Measurements from ENCODE around the gene JTB.

JTB gene

GRCh38 chr1:153933955-153934354 lies 43.5 kb downstream of the JTB start:
- no peak for ATAC-seq
- Mint-ChIP-seq H3K4me1 (peaks cover 6% of the 10 kb centered on the region), H3K36me3 (peaks cover 70% of the 10 kb centered on the region), H3K4me3 (no peak overlapping the region), H3K27me3 (no peaks in the 10 kb centered on the region), H3K27ac (peak overlapping the region; percentile 74), H3K9me3 (no peaks in the 10 kb centered on the region)

- Mint-ChIP-seq H3K27me3 (no peaks in the 10 kb centered on the region), H3K27ac (no peak overlapping the region), H3K4me3 (no peak overlapping the region), H3K9me3 (no peaks in the 10 kb centered on the region), H3K36me3 (peaks cover 69% of the 10 kb centered on the region), H3K4me1 (peaks cover 9% of the 10 kb centered on the region)
- ATAC-seq, result no peak
These were observed 44.0 kb downstream of the JTB start for GRCh38 chr1:153933430-153933829.

- peaks cover 63% of the 10 kb centered on the region for H3K36me3 Mint-ChIP-seq
- H3K4me1 Mint-ChIP-seq, result peaks cover 14% of the 10 kb centered on the region
- no peaks in the 10 kb centered on the region for H3K27me3 Mint-ChIP-seq
- no peak overlapping the region for H3K4me3 Mint-ChIP-seq
- no peaks in the 10 kb centered on the region for H3K9me3 Mint-ChIP-seq
- no peak overlapping the region for H3K27ac Mint-ChIP-seq
- no peak for ATAC-seq
These were observed 45.0 kb downstream of the JTB start for GRCh38 chr1:153932156-153933131.

- H3K27me3 Mint-ChIP-seq, result no peaks in the 10 kb centered on the region
- peaks cover 14% of the 10 kb centered on the region for H3K4me1 Mint-ChIP-seq
- H3K9me3 Mint-ChIP-seq, result no peaks in the 10 kb centered on the region
- no peak overlapping the region for H3K27ac Mint-ChIP-seq
- no peak overlapping the region for H3K4me3 Mint-ChIP-seq
- no peak for ATAC-seq
- peaks cover 45% of the 10 kb centered on the region for H3K36me3 Mint-ChIP-seq
These were observed 47.2 kb downstream of the JTB start for GRCh38 chr1:153929981-153930948.

GRCh38 chr1:153929426-153929825 lies 48.0 kb downstream of the JTB start:
- no peak for ATAC-seq
- Mint-ChIP-seq H3K4me1 (peaks cover 9% of the 10 kb centered on the region), H3K9me3 (no peaks in the 10 kb centered on the region), H3K27me3 (no peaks in the 10 kb centered on the region), H3K27ac (peak overlapping the region; percentile 58), H3K36me3 (peaks cover 36% of the 10 kb centered on the region), H3K4me3 (no peak overlapping the region)

GRCh38 chr1:153928791-153929341 lies 48.6 kb downstream of the JTB start:
- peaks cover 31% of the 10 kb centered on the region for H3K36me3 Mint-ChIP-seq
- H3K4me3 Mint-ChIP-seq, result no peak overlapping the region
- H3K27me3 Mint-ChIP-seq, result no peaks in the 10 kb centered on the region
- no peaks in the 10 kb centered on the region for H3K9me3 Mint-ChIP-seq
- ATAC-seq, result no peak
- H3K4me1 Mint-ChIP-seq, result peaks cover 14% of the 10 kb centered on the region
- H3K27ac Mint-ChIP-seq, result peak overlapping the region; percentile 58

GRCh38 chr1:153928245-153928644 lies 49.2 kb downstream of the JTB start:
- H3K27ac Mint-ChIP-seq, result peak overlapping the region; percentile 58
- no peaks in the 10 kb centered on the region for H3K9me3 Mint-ChIP-seq
- no peaks in the 10 kb centered on the region for H3K27me3 Mint-ChIP-seq
- H3K4me1 Mint-ChIP-seq, result peaks cover 14% of the 10 kb centered on the region
- no peak for ATAC-seq
- H3K4me3 Mint-ChIP-seq, result no peak overlapping the region
- H3K36me3 Mint-ChIP-seq, result peaks cover 32% of the 10 kb centered on the region

GRCh38 chr1:153926405-153926804 lies 51.1 kb downstream of the JTB start:
- Mint-ChIP-seq H3K36me3 (peaks cover 19% of the 10 kb centered on the region), H3K27me3 (no peaks in the 10 kb centered on the region), H3K4me3 (no peak overlapping the region), H3K9me3 (no peaks in the 10 kb centered on the region), H3K4me1 (peaks cover 21% of the 10 kb centered on the region), H3K27ac (no peak overlapping the region)
- ATAC-seq, result no peak

Measured in stimulated activated memory B cell treated with anti-CD40 and anti-IgM and Interleukin-4, amounts not matched to agents 10 μg/mL and 1 μg/mL and 100 μg/mL, for 72 hours (primary cell).